Posterior cingulate gyrus (tissue), 11 donors: ENCODE data around the gene TTLL3.

Source experiments
- DNase-seq, 10 donors: peaks; one replicate each; pipeline versions ENCODE4 v3.0.0 to v3.0.0-alpha.2; 2020 to 2021; ENCODE audit warnings: mixed read lengths in 3 of 10
- intact Hi-C: fragments of 100-400 bp; cut with DNase I; formaldehyde crosslinking; loops from one replicate; pipeline ENCODE4 v1.15.1; 2023

Gene TTLL3

DNA sequence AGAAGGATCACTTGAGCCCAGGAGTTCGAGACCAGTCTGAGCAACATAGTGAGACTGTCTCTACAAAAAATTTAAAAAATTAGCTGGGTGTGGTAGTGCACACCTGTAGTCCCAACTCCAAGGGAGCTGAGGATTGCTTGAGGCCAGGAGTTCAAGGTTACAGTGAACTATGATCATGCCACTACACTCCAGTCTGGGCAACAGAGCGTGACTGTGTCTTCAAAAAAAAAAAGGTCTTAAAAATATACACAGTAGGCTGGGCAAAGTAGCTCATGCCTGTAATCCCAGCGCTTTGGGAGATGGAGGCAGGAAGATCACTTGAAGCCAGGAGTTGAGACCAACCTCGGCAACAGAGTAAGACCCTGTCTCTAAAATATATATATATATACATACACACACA, 29.2 kb upstream of the TTLL3 start:
- intact Hi-C loops, result no loop called here
- DNase-seq, result peak in 1 of 10 donors; percentile 11

DNA sequence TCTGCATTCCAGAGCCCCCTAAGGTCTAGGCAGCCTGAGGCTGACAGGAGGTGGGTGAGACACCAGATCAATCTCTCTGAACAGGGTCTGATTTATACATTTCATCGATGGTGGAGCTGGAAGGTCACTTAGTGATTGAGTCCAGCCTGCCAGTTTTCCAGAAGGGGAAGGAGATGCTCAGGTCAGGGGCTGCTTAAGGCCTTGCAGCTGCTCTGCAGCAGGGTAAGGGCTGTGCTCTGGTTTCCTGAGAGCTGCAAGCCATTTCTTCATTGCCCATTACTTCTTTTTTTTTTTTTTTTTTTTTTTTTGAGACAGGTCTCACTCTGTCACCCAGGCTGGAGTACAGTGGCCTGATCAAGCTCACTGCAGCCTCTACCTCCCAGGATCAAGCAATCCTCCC, 28.5 kb upstream of the TTLL3 start:
- DNase-seq, result no peak
- intact Hi-C loops, result no loop called here

DNA sequence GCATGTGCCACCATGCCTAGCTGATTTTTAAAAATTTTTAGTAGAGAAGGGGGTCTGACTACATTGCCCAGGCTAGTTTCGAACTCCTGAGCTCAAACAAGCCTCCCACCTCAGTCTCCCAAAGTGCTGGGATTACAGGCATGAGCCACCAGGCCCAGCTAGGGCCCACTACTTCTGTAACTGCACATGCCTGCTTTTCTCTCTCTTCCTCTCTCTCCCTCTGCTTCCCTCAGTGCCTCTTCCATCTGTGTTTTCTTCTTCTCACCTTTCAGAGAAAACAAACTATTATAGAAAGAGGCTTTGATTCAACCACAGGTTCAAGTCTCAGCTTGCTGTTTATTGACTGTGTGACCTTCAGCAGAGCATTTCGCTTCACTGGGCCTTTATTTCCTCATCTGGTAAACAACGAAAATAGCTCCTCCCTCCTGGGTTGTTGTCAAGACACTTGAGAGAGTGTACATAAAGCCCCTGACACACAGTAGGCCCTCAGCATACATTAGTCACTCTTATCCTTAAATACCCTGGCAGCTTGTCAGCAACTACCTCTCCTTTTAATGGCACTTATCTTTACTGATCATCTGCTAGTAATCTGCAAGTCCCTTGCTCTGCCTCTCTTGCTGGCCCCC, 28.0 kb upstream of the TTLL3 start:
- intact Hi-C loops, result no loop called here
- DNase-seq, result no peak

DNA sequence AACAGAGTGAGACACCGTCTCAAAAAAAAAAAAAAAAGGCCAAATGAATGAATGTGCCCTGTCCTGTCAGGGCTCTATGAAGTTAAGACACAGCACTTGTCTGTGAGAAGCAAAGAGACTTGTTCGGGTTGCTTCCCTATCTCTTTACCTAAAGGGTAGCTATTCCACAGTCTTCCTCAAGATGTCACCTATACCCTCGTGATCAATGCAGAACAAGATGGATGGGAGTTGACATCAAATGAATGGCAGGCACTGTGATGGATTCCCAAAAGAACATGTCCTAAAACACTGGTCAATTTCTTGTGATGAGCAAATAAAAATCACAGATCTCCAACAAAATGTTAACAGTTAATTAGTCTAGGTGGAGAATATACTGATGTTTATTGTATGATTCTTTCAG, 27.3 kb upstream of the TTLL3 start:
- no peak for DNase-seq
- intact Hi-C loops, result no loop called here

DNA sequence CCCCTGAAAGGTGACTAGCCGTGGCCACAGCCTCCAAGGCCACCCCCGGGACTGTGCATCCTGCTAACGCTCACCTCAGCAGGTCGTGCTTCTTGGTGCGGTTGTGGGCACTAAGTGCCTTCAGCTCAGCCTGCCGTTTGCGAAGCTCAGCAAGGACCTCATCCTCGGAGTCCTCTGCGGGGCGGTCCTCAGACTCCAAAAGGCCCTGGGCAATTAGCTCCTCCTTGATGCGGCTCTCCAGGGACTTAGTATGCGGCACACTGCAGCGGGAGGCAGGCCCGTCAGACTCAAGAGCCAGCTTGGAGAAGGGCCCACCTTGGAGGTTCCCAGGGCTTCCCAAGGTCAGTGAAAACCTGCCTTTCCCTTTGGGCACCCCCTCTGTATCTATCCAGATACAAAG, 26.1 kb upstream of the TTLL3 start:
- DNase-seq, result peak in 1 of 10 donors; percentile 77
- intact Hi-C loops, result no loop called here

DNA sequence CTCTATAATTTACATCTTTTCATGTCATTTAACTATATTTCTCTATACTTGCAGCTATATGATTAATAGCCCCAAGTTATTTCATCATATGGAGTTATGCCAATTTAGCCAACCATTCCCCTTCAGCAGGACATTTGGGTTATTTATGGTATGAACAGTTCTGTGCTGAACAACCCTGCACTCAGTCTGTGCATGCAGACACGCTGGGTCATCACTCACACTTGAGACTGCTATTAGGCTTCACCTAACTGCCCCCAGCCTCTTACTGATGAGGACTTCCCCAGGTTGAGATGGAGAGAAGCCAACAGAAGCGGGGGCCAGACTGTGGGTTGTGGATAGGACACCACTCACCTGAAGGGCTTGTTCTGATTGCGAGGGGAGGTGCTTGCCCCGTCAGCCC, 25.1 kb upstream of the TTLL3 start:
- no peak for DNase-seq
- intact Hi-C loops, result no loop called here

DNA sequence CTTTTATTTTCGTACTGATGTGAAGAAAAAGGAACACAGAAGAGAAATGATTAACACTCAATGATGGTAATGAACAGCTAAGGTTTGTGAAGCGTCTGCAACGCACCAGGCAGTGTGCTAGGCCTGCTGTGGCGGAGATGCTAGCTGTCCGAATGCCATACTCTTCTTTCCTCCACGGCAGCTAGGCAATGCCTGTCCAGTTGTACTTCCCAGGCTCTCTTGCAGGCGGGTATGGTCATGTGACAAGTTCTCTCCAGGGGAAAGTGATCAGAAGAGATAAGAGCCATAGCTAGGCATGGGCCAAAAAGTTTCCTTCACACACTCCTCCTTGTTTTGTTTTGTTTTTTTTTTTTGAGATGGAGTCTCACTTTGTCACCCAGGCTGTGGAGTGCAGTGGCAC, 24.5 kb upstream of the TTLL3 start:
- peak in 1 of 10 donors; percentile 59 for DNase-seq
- intact Hi-C loops, result no loop called here

DNA sequence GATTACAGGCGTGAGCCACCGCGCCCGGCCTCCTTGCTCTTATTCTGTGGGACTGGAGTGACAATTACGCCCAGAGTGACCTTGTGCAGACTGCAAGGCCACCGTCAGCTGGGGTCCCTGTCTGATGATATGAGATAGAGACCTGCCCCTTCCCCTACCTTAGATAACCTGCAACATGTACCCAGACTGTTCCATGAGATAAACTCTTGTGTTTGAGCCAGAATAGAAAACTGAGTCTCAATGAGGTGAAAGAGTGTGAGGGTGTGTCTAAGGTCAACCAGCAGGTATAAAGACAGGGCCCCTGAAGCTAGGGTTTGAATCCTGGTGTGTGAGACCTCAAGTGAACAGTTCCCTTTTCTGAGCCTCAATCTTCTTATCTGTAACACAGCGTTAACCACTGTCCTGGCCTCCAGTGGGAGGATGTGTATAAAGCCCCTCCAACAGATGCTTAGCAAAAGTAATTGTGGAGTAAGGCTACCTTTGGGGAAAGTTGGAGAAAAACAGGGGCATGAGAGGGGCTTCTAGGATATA, 23.8 kb upstream of the TTLL3 start:
- DNase-seq, result no peak
- intact Hi-C loops, result no loop called here

DNA sequence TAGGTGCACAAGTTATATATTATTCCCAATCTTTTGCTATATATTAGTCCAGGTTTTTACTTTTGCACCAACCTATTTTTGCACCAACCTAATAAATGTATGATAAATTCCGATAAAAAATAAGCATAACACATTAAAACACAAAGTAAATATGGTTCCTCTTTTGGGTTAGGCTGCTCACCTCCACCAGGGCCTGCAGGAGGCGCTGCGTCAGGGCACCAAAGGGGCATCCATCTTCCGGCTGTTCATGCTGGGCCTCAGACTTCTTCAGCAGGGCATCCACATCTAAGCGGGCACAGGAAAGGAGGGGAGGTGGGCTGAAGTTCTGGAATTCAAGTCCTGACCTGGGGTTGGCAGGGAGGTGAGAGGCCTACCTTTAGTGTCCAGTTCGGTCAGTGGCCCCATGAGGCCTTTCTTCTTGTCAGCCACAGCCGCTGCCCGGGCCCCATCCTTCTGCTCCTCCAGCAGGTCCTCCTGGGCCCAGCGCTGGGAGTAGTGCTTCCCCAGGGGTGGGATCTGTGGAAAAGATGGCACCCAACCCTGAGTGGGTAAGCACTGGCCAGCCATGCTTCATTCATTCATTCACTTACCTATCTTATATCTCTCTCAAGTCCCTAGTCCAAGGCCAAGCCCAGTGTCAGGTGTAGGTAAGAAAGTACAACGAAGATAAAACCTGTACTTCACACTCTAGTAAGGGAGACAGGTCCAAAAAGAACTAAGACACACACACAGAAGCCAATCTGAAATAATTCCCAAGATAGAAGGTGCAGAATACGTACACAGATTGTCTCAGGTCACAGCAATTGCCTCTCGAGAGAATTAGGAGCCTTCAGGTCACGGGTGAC, 23.0 kb upstream of the TTLL3 start:
- DNase-seq, result no peak
- intact Hi-C loops, result no loop called here

DNA sequence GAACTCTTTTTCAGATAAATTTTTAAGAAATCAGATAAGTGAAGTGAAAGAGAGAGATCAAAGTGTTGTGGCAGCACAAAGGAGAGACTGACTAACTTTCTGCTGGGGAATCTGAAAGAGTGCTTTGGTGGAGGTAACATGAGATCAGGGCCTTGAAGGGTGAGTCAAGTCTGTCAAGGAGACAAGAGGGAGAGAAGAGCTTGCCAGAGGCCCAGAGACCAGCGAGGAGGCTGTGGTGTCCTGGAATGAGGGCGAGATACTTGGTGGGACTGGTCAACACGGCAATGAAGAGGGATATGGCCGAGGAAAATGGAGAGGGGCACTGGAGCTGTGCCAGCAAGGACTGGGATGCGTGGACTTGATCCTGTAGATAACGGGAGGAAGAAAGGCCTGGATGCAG, 22.3 kb upstream of the TTLL3 start:
- no peak for DNase-seq
- intact Hi-C loops, result no loop called here

DNA sequence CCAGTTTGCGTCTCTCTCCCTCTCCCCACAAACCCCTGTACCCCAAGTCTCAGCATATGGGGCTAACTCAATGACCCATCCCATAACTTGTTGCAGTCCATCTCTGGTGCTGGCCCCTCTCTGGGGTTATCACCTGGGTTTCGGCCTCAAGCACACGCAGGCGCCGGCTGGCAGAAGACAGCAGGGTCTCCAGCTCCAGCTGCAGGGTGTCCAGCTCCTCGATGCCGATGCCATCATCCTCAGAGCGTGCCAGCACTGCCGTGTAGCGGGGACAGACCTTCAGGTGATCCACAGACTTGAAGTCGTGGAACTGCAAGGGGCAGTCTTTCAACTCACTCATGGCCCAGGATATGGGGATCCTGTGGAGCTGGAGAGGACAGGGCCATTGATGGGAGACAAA, 18.9 kb upstream of the TTLL3 start:
- DNase-seq, result peak in 1 of 10 donors; percentile 69
- intact Hi-C loops, result no loop called here

DNA sequence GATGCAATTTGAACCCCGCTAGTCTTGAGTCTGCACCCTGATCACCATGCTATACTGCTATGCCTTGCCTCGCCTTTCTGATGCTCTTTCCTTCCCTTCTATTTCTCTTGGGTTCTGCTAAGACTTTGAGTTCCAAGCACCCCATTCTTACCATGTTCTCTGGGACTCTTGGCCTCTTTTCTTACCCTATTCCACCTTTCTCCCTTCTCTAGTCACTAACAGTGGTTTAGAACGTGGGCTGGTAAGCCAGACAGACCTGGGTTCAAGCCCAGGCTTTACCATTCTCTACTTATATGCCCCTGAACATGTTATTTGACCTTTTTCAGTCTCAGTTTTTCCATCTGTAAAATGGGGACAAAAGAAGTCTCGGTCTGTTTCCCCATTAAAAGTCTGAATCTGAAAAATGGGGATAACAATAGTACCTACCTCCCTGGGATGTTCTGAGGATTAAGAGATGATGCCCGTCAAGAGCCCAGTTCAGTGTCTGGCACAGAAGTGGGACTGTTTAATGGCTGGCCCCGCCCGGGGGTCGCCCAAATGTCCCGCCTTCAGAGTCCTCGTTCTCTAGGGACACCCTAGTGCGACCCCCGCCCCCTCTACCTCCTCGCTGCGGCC, 18.2 kb upstream of the TTLL3 start:
- no peak for DNase-seq
- intact Hi-C loops, result loop anchor here (2.0 kb wide), 2 partner anchors 43 to 57 kb away; partner anchors contain the start of gene OGG1

DNA sequence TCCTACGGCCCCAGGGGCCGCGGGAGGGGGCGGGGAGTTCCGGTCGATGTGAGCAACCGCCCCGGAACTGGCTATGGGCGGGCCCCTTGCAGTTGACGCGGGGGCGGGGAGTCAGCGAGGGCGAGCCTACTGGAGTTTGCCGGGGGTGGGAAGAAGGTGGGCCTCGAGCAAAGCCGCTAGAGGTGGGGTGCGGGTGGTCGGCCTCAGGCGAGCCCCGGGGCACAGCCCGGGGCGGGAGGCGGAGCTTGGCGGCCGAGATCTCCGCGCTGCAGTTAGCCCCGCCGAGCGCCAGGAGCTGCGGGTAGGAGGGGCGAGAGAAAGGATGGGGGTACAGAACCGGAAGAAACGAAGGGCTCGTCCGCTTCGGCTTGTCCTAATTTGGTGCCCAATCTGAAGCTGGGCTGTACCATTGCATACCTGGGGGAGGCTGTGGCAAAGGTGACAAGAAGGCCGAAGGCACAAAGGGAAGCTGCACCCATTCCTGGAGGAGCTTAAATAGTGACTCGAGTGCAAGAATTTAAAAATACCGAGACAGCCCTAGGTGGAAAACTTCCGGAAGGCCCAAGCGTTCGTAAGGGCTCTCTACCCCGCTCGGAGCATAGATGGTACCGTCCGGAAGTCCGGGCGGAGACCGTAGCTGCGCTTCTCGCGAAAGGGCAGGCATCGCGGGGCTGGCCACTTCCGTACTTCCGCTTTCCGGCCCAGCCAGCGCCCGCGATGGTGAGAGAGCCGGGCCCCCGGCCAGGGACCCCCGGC, 17.5 kb upstream of the TTLL3 start, which contains the start of the genes ARPC4 and TADA3:
Gene ARPC4, plus strand, starts transcription at position 678 of the 756 bp plus-strand sequence. Its CDS starts 40 bp downstream, at position 718.
Gene TADA3, minus strand, starts transcription at position 69 of the 756 bp plus-strand sequence. CDS start 1,007 bp downstream, outside the sequence.
- DNase-seq, result peak; percentile 81 to 98 (median 88)
- intact Hi-C loops, result loop anchor here (2.0 kb wide), 2 partner anchors 44 to 56 kb away; partner anchors contain the start of gene OGG1

DNA sequence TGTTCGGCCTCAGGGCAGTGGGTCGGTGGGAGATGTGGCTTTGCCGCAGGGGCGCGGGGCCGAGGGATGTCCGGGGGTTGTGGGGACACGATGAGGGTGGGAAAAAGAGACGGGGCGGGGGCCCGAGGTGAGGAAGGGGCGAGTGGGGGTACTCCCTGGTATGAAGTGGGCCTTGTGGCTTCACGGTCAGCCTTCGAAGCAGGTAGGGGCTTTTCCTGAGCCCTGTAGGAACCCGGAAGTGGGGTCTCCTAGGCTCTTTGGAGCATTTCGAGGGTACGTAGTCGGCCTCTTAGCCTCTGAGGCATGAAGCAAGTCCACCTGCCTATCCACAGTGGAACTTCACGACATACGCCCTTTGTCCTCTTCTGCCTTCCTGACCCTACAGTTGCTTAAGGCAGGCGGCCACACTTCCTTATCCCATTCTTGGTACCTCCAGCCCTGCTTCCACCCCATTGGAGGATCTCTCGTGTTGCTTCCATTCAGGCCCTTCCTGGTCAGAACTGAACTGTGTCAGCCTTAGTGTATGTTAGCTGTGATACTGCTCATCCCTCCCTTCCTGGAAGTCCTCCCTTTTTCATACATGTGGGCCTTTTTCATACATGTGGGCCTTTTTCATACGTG, 16.8 kb upstream of the TTLL3 start:
- DNase-seq, result peak in 1 of 10 donors; percentile 35
- intact Hi-C loops, result loop anchor here (2.0 kb wide), 2 partner anchors 44 to 56 kb away; partner anchors contain the start of gene OGG1

DNA sequence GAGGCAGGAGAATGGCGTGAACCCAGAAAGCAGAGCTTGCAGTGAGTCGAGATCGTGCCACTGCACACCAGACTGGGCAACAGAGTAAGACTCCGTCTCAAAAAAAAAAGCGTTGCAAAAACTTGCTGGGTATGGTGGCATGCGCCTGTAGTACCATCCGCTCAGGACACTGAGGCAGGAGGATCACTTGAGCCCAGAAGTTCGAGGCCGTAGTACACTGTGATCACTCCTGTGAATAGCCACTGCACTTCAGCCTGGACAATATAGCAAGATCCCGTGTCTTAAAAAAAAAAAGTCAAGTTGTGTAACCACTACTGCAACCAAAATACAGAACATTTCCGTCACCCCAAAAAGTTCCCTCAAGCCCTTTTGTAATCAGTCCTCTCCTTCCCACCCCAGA, 15.7 kb upstream of the TTLL3 start:
- intact Hi-C loops, result no loop called here
- no peak for DNase-seq

DNA sequence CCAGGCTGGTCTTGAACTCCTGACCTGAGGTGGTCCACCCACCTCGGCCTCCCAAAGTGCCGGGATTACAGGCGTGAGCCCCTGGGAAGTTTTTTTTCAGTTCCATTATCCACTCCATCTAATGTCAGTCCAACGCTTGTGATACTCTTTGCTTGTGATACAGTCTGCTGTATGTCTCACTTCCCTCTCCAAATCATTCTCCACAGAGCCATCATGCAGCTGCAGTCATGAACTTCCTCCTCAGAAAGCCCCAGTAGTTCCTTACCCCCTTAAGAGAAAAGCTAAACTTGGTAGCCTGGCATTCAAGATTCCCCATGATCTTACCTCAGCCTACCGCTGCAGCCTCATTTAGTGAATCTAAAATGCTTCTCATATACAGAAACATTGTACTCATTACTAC, 14.9 kb upstream of the TTLL3 start:
- intact Hi-C loops, result no loop called here
- DNase-seq, result no peak

DNA sequence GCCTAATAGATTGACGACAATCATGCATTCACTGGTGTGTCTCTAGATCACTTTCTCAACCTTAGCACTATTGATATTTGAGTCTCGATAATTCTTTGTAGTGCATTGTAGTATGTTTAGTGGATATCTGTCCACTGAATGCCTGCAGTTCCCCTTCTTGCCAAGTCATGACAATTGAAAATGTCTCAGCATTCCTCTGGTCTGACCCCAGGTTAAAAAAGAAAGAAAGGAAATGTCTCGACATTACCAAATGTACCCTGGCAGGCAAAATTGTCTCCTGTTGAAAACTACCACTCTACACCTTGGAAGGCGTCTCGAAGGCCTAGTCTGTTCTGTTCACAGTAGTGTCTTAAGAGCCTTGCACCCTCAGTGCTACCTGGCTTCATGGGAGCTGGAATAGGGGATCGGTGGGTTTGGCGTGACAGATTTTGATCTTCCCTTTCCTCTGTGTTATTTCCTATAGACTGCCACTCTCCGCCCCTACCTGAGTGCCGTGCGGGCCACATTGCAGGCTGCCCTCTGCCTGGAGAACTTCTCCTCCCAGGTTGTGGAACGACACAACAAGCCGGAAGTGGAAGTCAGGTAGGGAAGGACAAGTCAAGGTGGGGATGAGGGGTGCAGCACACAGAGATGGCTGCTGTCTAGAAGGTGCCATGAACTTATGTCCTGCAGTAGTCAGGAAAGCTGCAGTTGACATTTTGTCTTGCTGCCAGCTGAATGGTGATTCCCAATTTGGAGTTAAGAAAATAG, 12.7 kb upstream of the TTLL3 start:
- no peak for DNase-seq

DNA sequence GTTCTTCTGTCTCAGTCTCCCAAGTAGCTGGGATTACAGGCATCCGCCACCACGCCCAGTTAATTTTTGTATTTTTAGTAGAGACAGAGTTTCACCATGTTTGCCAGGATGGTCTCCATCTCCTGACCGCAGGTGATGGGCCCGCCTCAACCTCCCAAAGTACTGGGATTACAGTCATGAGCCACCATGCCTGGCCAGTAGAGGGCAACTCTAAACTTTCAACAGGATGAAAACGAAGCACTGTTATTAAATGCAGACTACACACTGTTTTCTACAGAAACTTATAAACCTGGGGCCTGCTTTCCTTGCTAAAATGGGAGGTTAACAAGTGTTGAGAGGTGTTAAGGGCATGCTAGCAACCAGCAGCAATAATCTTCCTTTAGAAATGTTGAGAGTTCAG, 9.5 kb upstream of the TTLL3 start:
- DNase-seq, result no peak
- intact Hi-C loops, result no loop called here

More for the DNA sequence above, 12.7 kb upstream of the TTLL3 start:
- intact Hi-C loops, result no loop called here

DNA sequence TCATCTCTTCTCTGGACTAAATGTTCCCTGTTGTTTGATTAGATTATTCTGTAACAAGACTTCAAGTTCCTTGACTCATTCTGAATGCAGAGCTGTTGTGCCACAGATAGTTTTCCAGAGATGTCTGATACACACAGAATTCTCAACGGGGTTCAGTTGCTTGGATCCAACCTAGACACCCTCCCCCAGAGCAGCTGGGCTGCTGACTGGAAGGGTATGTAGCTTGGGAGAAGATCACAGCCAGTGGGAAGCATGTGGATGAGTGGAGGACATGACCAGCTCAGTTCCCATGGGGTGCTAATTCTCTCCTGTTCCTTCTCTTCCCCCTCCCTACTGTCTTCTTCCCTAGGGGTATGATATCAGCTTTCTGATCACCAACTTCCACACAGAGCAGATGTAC, 6.6 kb upstream of the TTLL3 start:
- DNase-seq, result peak in 8 of 10 donors; percentile 30 to 93 (median 60)
- intact Hi-C loops, result no loop called here
